GM04503 (cell line): ENCODE results near the gene LRMDA.

Experiments used
- DNase-seq: peaks from one replicate; pipeline ENCODE4 v3.0.0-alpha.2; 2012; ENCODE audit warnings: low read depth

LRMDA gene

GRCh38 chr10:76440426-76440825 is 1009.0 kb downstream of the LRMDA start:
- no peak for DNase-seq

- no peak for DNase-seq
Observed at GRCh38 chr10:76442113-76442512, 1010.7 kb downstream of the LRMDA start.

- DNase-seq, result no peak
Observed at GRCh38 chr10:76444034-76444800, 1012.8 kb downstream of the LRMDA start.

- no peak for DNase-seq
Observed at GRCh38 chr10:76447578-76447977, 1016.2 kb downstream of the LRMDA start.

GRCh38 chr10:76451911-76452310 is 1020.5 kb downstream of the LRMDA start:
- no peak for DNase-seq

- no peak for DNase-seq
Observed at GRCh38 chr10:76453332-76453731, 1021.9 kb downstream of the LRMDA start.

- DNase-seq, result no peak
Observed at GRCh38 chr10:76453997-76454396, 1022.6 kb downstream of the LRMDA start.

GRCh38 chr10:76454506-76455140 is 1023.2 kb downstream of the LRMDA start:
- no peak for DNase-seq

- DNase-seq, result no peak
Observed at GRCh38 chr10:76456197-76456596, 1024.8 kb downstream of the LRMDA start.

- no peak for DNase-seq
Observed at GRCh38 chr10:76459016-76459730, 1027.7 kb downstream of the LRMDA start.

GRCh38 chr10:76461024-76461423 is 1029.6 kb downstream of the LRMDA start:
- no peak for DNase-seq

- no peak for DNase-seq
Observed at GRCh38 chr10:76463111-76463510, 1031.7 kb downstream of the LRMDA start.

GRCh38 chr10:76466836-76467503 is 1035.5 kb downstream of the LRMDA start:
- DNase-seq, result no peak

- no peak for DNase-seq
Observed at GRCh38 chr10:76469675-76470074, 1038.3 kb downstream of the LRMDA start.

GRCh38 chr10:76479103-76479790 is 1047.8 kb downstream of the LRMDA start:
- DNase-seq, result no peak

- DNase-seq, result no peak
Observed at GRCh38 chr10:76481178-76481577, 1049.8 kb downstream of the LRMDA start.

GRCh38 chr10:76487582-76487981 is 1056.2 kb downstream of the LRMDA start:
- DNase-seq, result no peak

GRCh38 chr10:76488602-76489001 is 1057.2 kb downstream of the LRMDA start:
- DNase-seq, result no peak

GRCh38 chr10:76491216-76491615 is 1059.8 kb downstream of the LRMDA start:
- DNase-seq, result no peak

GRCh38 chr10:76492026-76492425 is 1060.6 kb downstream of the LRMDA start:
- DNase-seq, result peak; percentile 54

GRCh38 chr10:76492678-76493472 is 1061.5 kb downstream of the LRMDA start:
- DNase-seq, result no peak
